Neural progenitor cell (in vitro differentiated cells): ENCODE measurements around the gene UBE2L6. TPM values are rescaled to one million over a fixed set of nuclear protein-coding genes. Genes with fewer than 3 reads are reported as not detected.
A peak's percentile ranks its signal among the peaks of the same experiment; 100 is the strongest.

ENCODE experiments used
- DNase-seq: peaks from one replicate; pipeline ENCODE4 v3.0.0-alpha.2; 2016; ENCODE audit warnings: low spot score
- H2AFZ ChIP-seq: fragments of 200-600 bp; sonication (generic); replicated peaks from 2 replicates; pipeline ENCODE4 v1.6.1; 2016; ENCODE audit warnings: antibody characterized with exemption
- H3F3A ChIP-seq: fragments of 200-600 bp; sonication (generic); 2 replicates; pipeline ENCODE4 v1.6.1; 2016; ENCODE audit warnings: antibody characterized with exemption, low read depth
- H3K27ac ChIP-seq: fragments of 200-600 bp; sonication (generic); 2 replicates; pipeline ENCODE4 v1.5.1; 2016; ENCODE audit warnings: mild to moderate bottlenecking
- H3K27me3 ChIP-seq: fragments of 200-600 bp; sonication (generic); 2 replicates; pipeline ENCODE4 v1.6.1; 2016; ENCODE audit warnings: mild to moderate bottlenecking, moderate library complexity
- H3K36me3 ChIP-seq: fragments of 200-600 bp; sonication (generic); 2 replicates; pipeline ENCODE4 v1.5.1; 2016
- H3K4me1 ChIP-seq: fragments of 200-600 bp; sonication (generic); 2 replicates; pipeline ENCODE4 v1.6.1; 2016; ENCODE audit warnings: mixed run types
- H3K4me2 ChIP-seq: fragments of 200-600 bp; sonication (generic); 2 replicates; pipeline ENCODE4 v1.6.1; 2016
- H3K4me3 ChIP-seq: fragments of 200-600 bp; sonication (generic); 2 replicates; pipeline ENCODE4 v1.5.1; 2016
- H3K79me2 ChIP-seq: fragments of 200-600 bp; sonication (generic); 2 replicates; pipeline ENCODE4 v1.6.1; 2016; ENCODE audit warnings: low read depth
- H3K9ac ChIP-seq: fragments of 200-600 bp; sonication (generic); 2 replicates; pipeline ENCODE4 v1.6.1; 2016
- H3K9me3 ChIP-seq: fragments of 200-600 bp; sonication (generic); 2 replicates; pipeline ENCODE4 v1.5.1; 2016; ENCODE audit warnings: low read depth
- H4K20me1 ChIP-seq: fragments of 200-600 bp; sonication (generic); 2 replicates; pipeline ENCODE4 v1.6.1; 2016; ENCODE audit warnings: low read depth
- H3K27ac Mint-ChIP-seq: 3 replicates; pipeline ENCODE4 v1.8.0; 2021; ENCODE audit warnings: mixed read lengths
- H3K27me3 Mint-ChIP-seq: 2 replicates; pipeline ENCODE4 v1.8.0; 2022; ENCODE audit warnings: low read depth, mild to moderate bottlenecking, inconsistent platforms, moderate library complexity, mixed read lengths; ENCODE audit not compliant: insufficient read depth
- H3K36me3 Mint-ChIP-seq: 3 replicates; pipeline ENCODE4 v1.8.0; 2021; ENCODE audit warnings: mixed read lengths
- H3K4me1 Mint-ChIP-seq: 3 replicates; pipeline ENCODE4 v1.8.0; 2021; ENCODE audit warnings: mixed read lengths
- H3K4me3 Mint-ChIP-seq: 3 replicates; pipeline ENCODE4 v1.8.0; 2021; ENCODE audit warnings: mild to moderate bottlenecking, moderate library complexity, mixed read lengths
- H3K9me3 Mint-ChIP-seq: 3 replicates; pipeline ENCODE4 v1.8.0; 2020; ENCODE audit warnings: mixed read lengths
- EZH2 ChIP-seq: fragments of 200-600 bp; sonication (generic); IDR thresholded peaks from 2 replicates; pipeline ENCODE4 v1.6.1; 2017; ENCODE audit warnings: antibody characterized with exemption, mild to moderate bottlenecking, moderate library complexity
- EZH2phosphoT487 ChIP-seq: fragments of 200-600 bp; sonication (generic); IDR thresholded peaks from 2 replicates; pipeline ENCODE4 v1.6.1; 2017; ENCODE audit warnings: antibody characterized with exemption
- total RNA-seq: library from RNA; depleted of rRNA; stranded (reverse); fragments of >200 nt; gene quantifications from 2 replicates; pipeline ENCODE4 v1.2.3, GENCODE V29; 2015; ENCODE audit warnings: low replicate concordance
- TF ChIP-seq, protein P1 (sequence below): fragments of 200-600 bp; sonication (generic); IDR thresholded peaks from 2 replicates; pipeline ENCODE4 v1.5.1; 2017; ENCODE audit warnings: antibody characterized with exemption, mild to moderate bottlenecking

Gene UBE2L6
- total RNA-seq, 1 donor from 2014 or later = 76.2 TPM

DNA sequence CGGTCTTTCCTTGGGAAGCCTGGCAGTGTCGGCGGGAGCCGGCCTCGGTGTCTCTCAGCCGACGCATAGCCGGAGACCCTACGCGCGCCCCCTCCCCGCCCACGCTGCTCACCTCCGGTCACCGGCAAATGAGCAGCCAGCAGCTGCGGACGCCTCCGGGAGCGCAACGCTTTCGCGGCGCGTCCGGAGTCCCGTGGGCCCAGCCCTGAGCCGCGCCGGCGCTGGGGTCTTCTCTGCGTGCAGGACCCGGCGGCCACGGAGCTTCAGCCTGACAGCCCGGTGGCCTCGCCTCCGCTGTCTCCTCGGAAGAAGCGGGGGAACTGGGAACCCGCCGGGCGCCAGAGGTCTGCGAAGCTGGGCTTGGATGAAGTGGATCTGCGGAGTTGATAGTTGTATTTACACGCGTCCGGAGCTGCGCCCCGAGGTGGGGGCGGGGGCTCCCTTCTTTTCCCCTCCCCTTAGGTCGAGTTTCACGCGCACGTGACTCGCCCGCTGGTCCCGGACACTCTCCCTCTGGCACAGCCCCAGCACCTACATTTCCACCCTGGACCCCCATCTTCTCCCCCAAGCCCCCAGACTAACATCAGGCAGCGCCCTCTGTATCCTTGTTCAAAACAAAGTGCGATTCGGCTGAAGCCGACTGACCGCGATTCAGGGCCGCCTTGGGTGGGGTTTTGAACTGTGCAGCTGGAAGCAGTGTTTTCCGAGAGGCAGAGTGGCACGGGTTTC, 52.0 kb downstream of the UBE2L6 start, which contains the start of gene SLC43A1:
Gene SLC43A1, minus strand, starts transcription at position 371 of the 729 bp plus-strand sequence. CDS start 1,591 bp downstream, outside the sequence.
- Histone ChIP-seq H3K79me2 (no peaks in the 10 kb centered on the region), H3K36me3 (no peaks in the 10 kb centered on the region), H2AFZ (peak within 1 kb of the TSS; percentile 91), H3K27ac (no peak within 1 kb of the TSS), H3K4me3 (peak within 1 kb of the TSS; percentile 59), H3K27me3 (peaks cover 65% of the 10 kb centered on the region), H3K9me3 (no peaks in the 10 kb centered on the region), H3F3A (peaks cover 26% of the 10 kb centered on the region), H3K4me2 (peak within 1 kb of the TSS; percentile 89), H3K4me1 (peaks cover 16% of the 10 kb centered on the region), H3K9ac (no peak within 1 kb of the TSS), H4K20me1 (peaks cover 15% of the 10 kb centered on the region)
- TF ChIP-seq, protein P1, sequence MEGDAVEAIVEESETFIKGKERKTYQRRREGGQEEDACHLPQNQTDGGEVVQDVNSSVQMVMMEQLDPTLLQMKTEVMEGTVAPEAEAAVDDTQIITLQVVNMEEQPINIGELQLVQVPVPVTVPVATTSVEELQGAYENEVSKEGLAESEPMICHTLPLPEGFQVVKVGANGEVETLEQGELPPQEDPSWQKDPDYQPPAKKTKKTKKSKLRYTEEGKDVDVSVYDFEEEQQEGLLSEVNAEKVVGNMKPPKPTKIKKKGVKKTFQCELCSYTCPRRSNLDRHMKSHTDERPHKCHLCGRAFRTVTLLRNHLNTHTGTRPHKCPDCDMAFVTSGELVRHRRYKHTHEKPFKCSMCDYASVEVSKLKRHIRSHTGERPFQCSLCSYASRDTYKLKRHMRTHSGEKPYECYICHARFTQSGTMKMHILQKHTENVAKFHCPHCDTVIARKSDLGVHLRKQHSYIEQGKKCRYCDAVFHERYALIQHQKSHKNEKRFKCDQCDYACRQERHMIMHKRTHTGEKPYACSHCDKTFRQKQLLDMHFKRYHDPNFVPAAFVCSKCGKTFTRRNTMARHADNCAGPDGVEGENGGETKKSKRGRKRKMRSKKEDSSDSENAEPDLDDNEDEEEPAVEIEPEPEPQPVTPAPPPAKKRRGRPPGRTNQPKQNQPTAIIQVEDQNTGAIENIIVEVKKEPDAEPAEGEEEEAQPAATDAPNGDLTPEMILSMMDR = no peak
- peak; percentile 74 for TF ChIP-seq EZH2
- TF ChIP-seq EZH2phosphoT487 = peak; percentile 50
- Mint-ChIP-seq H3K4me3 (peak within 1 kb of the TSS; percentile 91), H3K9me3 (peaks cover 2% of the 10 kb centered on the region), H3K27ac (no peak within 1 kb of the TSS), H3K36me3 (no peaks in the 10 kb centered on the region), H3K4me1 (peaks cover 10% of the 10 kb centered on the region), H3K27me3 (peaks cover 50% of the 10 kb centered on the region)
- DNase-seq = peak; percentile 59

DNA sequence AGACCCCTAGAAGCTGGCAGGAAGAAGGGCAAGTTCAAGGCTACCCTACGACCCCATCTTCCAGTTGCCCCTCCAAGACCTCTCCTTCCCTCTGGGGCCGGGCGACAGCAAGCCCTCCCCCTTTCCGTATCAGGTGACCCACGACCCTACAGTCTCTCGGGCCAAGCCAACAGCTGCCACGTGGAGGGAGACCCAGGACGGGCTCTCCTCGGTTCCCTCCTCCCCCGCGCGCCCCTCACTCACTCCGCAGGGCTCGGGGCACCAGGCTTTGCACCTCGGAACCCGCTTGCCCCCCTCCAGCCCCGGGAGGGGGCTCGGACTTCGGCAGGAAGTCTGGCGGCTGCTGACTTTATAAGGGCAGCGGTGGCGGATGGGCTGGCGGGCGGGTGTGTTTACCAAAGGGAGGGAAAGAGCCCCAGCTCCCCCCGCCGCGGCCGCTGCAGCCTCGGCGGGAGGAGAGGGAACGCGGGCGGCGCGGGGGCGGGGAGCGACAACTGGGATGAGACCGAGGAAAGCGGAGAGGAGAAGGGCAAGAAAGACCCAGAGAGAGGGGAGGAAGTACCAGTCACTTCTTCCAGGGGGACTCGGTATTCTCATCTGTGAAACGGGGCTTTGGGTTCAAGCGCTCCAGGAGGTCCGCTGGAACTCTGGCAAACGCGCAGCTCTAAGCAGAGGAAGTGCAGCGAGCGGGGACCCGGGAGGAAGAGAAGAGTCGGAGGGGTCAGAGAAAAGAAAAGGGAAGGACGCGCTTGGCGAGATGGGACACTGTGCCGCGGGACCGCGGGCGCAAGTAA, 52.7 kb downstream of the UBE2L6 start:
- H3K36me3 Mint-ChIP-seq = no peaks in the 10 kb centered on the region
- H3K4me3 ChIP-seq = peak overlapping the region; percentile 59
- no peak overlapping the region for H3K27ac Mint-ChIP-seq
- peaks cover 10% of the 10 kb centered on the region for H3K4me1 Mint-ChIP-seq
- H3K9ac ChIP-seq = no peak overlapping the region
- H3K27me3 ChIP-seq = peaks cover 65% of the 10 kb centered on the region
- peak overlapping the region; percentile 91 for H3K4me3 Mint-ChIP-seq
- peaks cover 16% of the 10 kb centered on the region for H3K4me1 ChIP-seq
- H3K9me3 Mint-ChIP-seq = peaks cover 2% of the 10 kb centered on the region
- DNase-seq = peak; percentile 50
- H3K36me3 ChIP-seq = no peaks in the 10 kb centered on the region
- TF ChIP-seq, protein P1 = no peak
- peak; percentile 70 for TF ChIP-seq EZH2phosphoT487
- TF ChIP-seq EZH2 = peak; percentile 90
- peaks cover 15% of the 10 kb centered on the region for H4K20me1 ChIP-seq
- H3K9me3 ChIP-seq = no peaks in the 10 kb centered on the region
- peaks cover 49% of the 10 kb centered on the region for H3K27me3 Mint-ChIP-seq
- H3K27ac ChIP-seq = no peak overlapping the region
- peak overlapping the region; percentile 91 for H2AFZ ChIP-seq
- no peaks in the 10 kb centered on the region for H3K79me2 ChIP-seq
- peaks cover 26% of the 10 kb centered on the region for H3F3A ChIP-seq
- peak overlapping the region; percentile 89 for H3K4me2 ChIP-seq

DNA sequence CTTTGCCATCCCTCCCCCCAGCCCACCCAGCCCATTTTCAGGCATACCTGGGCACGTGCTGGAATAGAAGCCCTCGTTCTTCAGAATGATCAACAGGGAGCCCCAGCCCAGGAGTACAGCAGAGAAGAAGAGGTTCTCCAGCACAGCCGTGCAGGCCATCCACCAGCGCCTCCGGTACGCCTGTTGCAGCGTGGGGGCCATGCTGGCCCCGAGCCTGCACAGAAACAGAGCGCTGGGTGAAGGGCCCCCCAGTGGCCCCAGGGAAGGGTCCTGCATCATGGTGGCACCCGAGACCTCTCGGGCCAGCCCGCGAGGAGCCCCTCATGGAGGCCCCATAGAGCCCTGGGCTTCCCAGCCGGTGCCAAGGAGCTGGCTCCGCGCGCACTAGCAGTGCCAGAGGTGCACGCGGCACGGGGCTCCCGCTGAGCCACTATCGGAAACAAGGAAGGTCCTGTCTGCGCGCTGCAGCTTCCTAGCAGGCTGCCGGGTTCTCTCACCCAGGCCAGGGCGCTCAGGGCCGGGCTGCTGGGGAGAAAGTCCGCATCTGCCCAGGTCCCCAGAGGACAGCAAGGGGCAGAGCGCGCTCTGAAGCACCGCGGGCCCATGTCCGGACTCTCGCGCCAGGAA, 53.4 kb downstream of the UBE2L6 start:
- DNase-seq = peak; percentile 63
- peak overlapping the region; percentile 91 for H2AFZ ChIP-seq
- H3K9me3 ChIP-seq = no peaks in the 10 kb centered on the region
- peaks cover 16% of the 10 kb centered on the region for H3K4me1 ChIP-seq
- no peaks in the 10 kb centered on the region for H3K36me3 ChIP-seq
- Mint-ChIP-seq H3K9me3 (peaks cover 2% of the 10 kb centered on the region), H3K27ac (no peak overlapping the region), H3K27me3 (peaks cover 46% of the 10 kb centered on the region), H3K36me3 (no peaks in the 10 kb centered on the region), H3K4me3 (peak overlapping the region; percentile 91), H3K4me1 (peaks cover 10% of the 10 kb centered on the region)
- H4K20me1 ChIP-seq = peaks cover 15% of the 10 kb centered on the region
- H3F3A ChIP-seq = peaks cover 26% of the 10 kb centered on the region
- H3K27me3 ChIP-seq = peaks cover 65% of the 10 kb centered on the region
- H3K27ac ChIP-seq = no peak overlapping the region
- peak overlapping the region; percentile 89 for H3K4me2 ChIP-seq
- no peak overlapping the region for H3K9ac ChIP-seq
- H3K4me3 ChIP-seq = peak overlapping the region; percentile 59
- H3K79me2 ChIP-seq = no peaks in the 10 kb centered on the region
- no peak for TF ChIP-seq EZH2phosphoT487
- no peak for TF ChIP-seq EZH2
- TF ChIP-seq, protein P1 = no peak
